ENCODE data around the gene SPDYE1. TPM values are rescaled to one million over a fixed set of nuclear protein-coding genes. Genes with fewer than 3 reads are reported as not detected.
"Not testable (repeated sequence)": the region's sequence is repeated elsewhere in the genome, so short reads cannot be mapped to it uniquely, and the experiment has no call there.

Gene SPDYE1
- total RNA-seq, 5 donors from 2014 or later (not counting 1 experiment from before 2014, with no cell fraction given): not detected

DNA sequence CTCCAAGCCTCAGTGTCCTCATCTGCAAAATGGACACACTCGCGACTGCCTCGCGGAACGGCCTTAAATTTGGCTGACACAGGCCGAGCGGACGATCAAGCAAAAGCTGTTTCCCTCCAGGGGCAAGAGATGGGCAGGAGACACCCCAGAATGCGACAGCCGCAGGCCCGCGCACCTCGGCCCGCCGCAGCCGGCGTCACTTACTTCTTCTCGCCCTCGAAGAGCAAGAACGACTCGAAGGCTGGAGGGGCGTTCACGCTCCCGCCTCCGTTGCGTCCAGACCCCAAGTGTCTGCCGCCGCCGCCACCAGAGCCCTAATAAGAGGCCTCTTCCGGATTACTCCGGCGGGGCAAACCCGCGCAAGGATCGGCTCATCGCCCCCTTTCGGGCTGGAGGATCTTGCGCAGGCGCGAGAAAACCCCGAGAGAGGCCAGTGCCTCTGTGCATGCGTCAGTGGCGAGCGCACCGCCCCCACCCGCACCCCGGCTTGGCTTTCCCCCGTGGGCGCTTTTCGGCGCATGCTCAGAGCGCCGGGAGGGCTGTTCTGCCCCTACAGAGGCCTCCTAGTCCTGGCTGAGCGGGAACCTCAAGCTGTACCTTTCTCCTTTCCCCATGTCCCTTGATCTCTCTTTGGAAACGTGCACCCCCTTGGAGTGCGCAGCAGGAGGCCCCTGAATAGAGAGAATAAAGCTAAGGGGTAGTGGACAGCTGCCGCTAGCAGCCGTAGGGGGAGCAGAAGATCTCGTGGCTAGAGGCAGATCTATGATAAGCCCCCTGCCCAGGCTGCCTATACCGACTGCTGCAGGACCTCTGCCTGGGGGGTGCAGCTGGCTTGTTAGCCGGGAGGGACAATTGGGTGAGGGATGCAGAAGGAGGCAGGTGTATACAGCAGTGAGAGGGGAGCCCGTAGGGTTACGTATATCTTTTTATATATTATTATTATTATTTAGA is 21.4 kb downstream of the SPDYE1 start:
- H3K27ac Mint-ChIP-seq: peak overlapping the region; percentile 78 to 89
- CTCF ChIA-PET: interaction anchor here (0.6 to 1.9 kb wide), 6 partner anchors 26 to 840 kb away, joined by 3 to 5 read pairs (median 4); no protein-coding TSS in a partner anchor
- ATAC-seq (replicated peaks in 1 of 4): peak; percentile 91 to 98 (median 97)
- H3K4me3 ChIP-seq (ENCODE audit: control insufficient read depth in 1 of 2, extremely low read depth in 1 of 2, low read length in 1 of 2): peak overlapping the region; percentile 76 to 80
- H3K27me3 ChIP-seq (replicated peaks in 1 of 2; ENCODE audit: control insufficient read depth in 2 of 2, extremely low read depth in 1 of 2, insufficient read depth in 2 of 2, low read length in 1 of 2); H3K9me3 ChIP-seq; H3K9me3 Mint-ChIP-seq; H3K36me3 Mint-ChIP-seq; H3K36me3 ChIP-seq (ENCODE audit: control insufficient read depth in 2 of 2, extremely low read depth in 1 of 2, insufficient read depth in 1 of 2, low read length in 1 of 2); H3K27me3 Mint-ChIP-seq: not testable (repeated sequence)
- peak; percentile 97 to 100 (median 99) for DNase-seq
- 0% methylated on average over 48 of the region's 63 CpGs for WGBS (ENCODE audit: insufficient coverage)
- POLR2A ChIA-PET: interaction anchor here (0.6 to 0.7 kb wide), 6 partner anchors 10 to 1749 kb away, joined by 3 to 5 read pairs (median 4); partner anchors contain the start of gene DBNL (in 1 of the 2)
- H3K4me1 ChIP-seq (ENCODE audit: control insufficient read depth in 1 of 2, extremely low read depth in 1 of 2, insufficient read depth in 2 of 2, low read length in 2 of 2): peaks cover 2 to 21% of the 10 kb centered on the region in 2 experiments
- H3K4me1 Mint-ChIP-seq: peaks cover 13 to 23% (median 21%) of the 10 kb centered on the region in 3 donors
- peak overlapping the region; percentile 85 to 91 (median 88) for H3K4me3 Mint-ChIP-seq
- H3K27ac ChIP-seq (ENCODE audit: low read length): peak overlapping the region; percentile 75

DNA sequence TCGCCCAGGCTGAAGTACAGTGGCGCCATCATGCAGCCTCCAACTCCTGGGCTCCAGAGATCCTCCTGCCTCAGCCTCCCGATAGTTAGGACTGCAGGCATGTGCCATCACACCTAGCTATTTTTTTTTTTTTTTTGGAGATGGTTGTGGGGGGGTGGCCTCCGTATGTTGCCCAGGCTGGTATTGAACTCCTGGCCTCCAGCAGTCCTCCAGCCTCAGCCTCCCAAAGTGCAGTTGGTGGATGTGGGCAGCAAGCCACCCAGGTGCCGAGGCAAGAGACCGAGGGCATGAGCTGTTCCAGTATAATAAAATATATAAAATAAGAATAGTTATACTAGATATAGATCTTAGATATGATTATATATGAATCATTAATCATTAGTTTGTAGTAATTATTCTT is 22.1 kb downstream of the SPDYE1 start:
- Histone ChIP-seq H3K27ac (ENCODE audit: low read length) (peak overlapping the region; percentile 75), H3K4me1 (ENCODE audit: control insufficient read depth in 1 of 2, extremely low read depth in 1 of 2, insufficient read depth in 2 of 2, low read length in 2 of 2) (peaks cover 2 to 21% of the 10 kb centered on the region in 2 experiments)
- H3K27ac Mint-ChIP-seq; DNase-seq; H3K9me3 ChIP-seq; ATAC-seq (replicated peaks in 1 of 4); H3K36me3 ChIP-seq (ENCODE audit: control insufficient read depth in 2 of 2, extremely low read depth in 1 of 2, insufficient read depth in 1 of 2, low read length in 1 of 2); H3K9me3 Mint-ChIP-seq; H3K4me3 ChIP-seq (ENCODE audit: control insufficient read depth in 1 of 2, extremely low read depth in 1 of 2, low read length in 1 of 2); H3K27me3 Mint-ChIP-seq; H3K4me3 Mint-ChIP-seq; H3K27me3 ChIP-seq (replicated peaks in 1 of 2; ENCODE audit: control insufficient read depth in 2 of 2, extremely low read depth in 1 of 2, insufficient read depth in 2 of 2, low read length in 1 of 2); H3K36me3 Mint-ChIP-seq: not testable (repeated sequence)
- CTCF ChIA-PET: interaction anchor here (0.6 to 1.9 kb wide), 7 partner anchors 25 to 839 kb away, joined by 3 to 5 read pairs (median 4); no protein-coding TSS in a partner anchor
- no CpG with 5 or more reads among the region's 6 CpGs for WGBS (ENCODE audit: insufficient coverage)
- POLR2A ChIA-PET: interaction anchor here (0.6 to 0.7 kb wide), 6 partner anchors 10 to 1748 kb away, joined by 3 to 5 read pairs (median 4); partner anchors contain the start of gene DBNL (in 1 of the 2)
- peaks cover 13 to 23% (median 21%) of the 10 kb centered on the region in 3 donors for H3K4me1 Mint-ChIP-seq

DNA sequence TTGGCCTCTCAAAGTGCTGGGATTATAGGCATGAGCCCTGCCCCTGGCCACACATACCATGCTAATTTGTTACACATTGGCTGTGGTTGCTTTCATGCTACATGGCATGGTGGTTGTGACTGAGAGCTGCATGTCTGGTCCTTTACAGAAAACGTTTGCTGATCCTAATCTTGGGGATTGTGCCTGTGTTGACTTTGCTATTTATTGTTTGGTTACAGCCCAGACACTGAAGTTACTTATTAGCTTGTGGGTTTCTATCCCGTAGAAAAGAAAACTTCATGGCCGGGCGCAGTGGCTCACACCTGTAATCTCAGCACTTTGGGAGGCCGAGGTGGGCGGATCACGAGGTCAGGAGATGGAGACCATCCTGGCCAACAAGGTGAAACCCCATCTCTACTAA is 24.4 kb downstream of the SPDYE1 start:
- ChIA-PET POLR2A (interaction anchor here in 1 of 2 donors (0.6 kb wide), 1 partner anchor 17 kb away, joined by 4 read pairs; no protein-coding TSS in a partner anchor), CTCF (interaction anchor here in 1 of 2 donors (0.6 kb wide), 1 partner anchor 60 kb away, joined by 5 read pairs; no protein-coding TSS in a partner anchor)
- not testable (repeated sequence) for ATAC-seq (replicated peaks in 1 of 4); H3K27ac Mint-ChIP-seq; H3K27me3 Mint-ChIP-seq; H3K9me3 ChIP-seq; H3K4me3 ChIP-seq (ENCODE audit: control insufficient read depth in 1 of 2, extremely low read depth in 1 of 2, low read length in 1 of 2); H3K4me3 Mint-ChIP-seq; H3K36me3 Mint-ChIP-seq; H3K9me3 Mint-ChIP-seq; H3K27ac ChIP-seq (ENCODE audit: low read length); DNase-seq; H3K27me3 ChIP-seq (replicated peaks in 1 of 2; ENCODE audit: control insufficient read depth in 2 of 2, extremely low read depth in 1 of 2, insufficient read depth in 2 of 2, low read length in 1 of 2); H3K36me3 ChIP-seq (ENCODE audit: control insufficient read depth in 2 of 2, extremely low read depth in 1 of 2, insufficient read depth in 1 of 2, low read length in 1 of 2)
- H3K4me1 ChIP-seq (ENCODE audit: control insufficient read depth in 1 of 2, extremely low read depth in 1 of 2, insufficient read depth in 2 of 2, low read length in 2 of 2): peaks cover 2 to 19% of the 10 kb centered on the region in 2 experiments
- H3K4me1 Mint-ChIP-seq: peaks cover 13 to 21% (median 19%) of the 10 kb centered on the region in 3 donors
- WGBS (ENCODE audit: insufficient coverage): 100% methylated on average over 1 of the region's 7 CpGs

DNA sequence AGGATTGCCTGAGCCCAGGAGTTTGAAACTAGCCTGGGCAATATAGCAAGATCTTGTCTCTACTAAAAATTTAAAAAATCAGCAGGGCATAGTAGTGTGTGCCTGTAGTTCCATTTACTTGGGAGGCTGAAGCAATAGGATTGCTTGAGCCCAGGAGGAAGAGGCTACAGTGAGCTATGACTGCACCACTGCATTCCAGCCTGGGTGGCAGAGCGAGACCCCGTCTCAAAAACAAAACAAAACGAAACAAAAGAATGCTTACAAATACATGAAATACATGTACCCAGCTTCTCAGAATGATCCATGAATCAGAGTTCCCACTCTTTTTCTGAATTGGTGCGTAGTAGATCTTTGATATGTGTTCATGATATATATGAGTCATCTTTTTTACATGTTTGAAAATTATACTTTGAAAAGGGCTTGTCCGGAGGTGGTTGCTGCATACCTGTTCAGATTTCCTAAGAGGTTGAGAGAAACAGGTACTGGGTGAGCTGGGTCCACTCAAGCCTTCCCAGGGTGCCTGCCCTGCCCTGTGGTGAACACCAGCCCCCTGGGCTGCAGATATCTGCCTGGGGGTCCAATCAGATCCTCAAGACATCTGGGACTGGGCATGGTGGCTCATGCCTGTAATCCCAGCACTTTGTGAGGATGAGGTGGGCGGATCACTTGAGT is 25.2 kb downstream of the SPDYE1 start:
- Mint-ChIP-seq H3K4me1 (peaks cover 13 to 17% (median 15%) of the 10 kb centered on the region in 3 donors), H3K27ac (peak overlapping the region in 1 of 2 donors; percentile 25)
- CTCF ChIA-PET: interaction anchor here (0.6 kb wide), 2 partner anchors 59 to 452 kb away, joined by 3 to 5 read pairs; no protein-coding TSS in a partner anchor
- H3K36me3 Mint-ChIP-seq; ATAC-seq (replicated peaks in 1 of 4); H3K9me3 ChIP-seq; H3K27me3 Mint-ChIP-seq; H3K27ac ChIP-seq (ENCODE audit: low read length); POLR2A ChIA-PET; H3K9me3 Mint-ChIP-seq; H3K36me3 ChIP-seq (ENCODE audit: control insufficient read depth in 2 of 2, extremely low read depth in 1 of 2, insufficient read depth in 1 of 2, low read length in 1 of 2); DNase-seq; H3K4me3 Mint-ChIP-seq; H3K4me3 ChIP-seq (ENCODE audit: control insufficient read depth in 1 of 2, extremely low read depth in 1 of 2, low read length in 1 of 2); H3K27me3 ChIP-seq (replicated peaks in 1 of 2; ENCODE audit: control insufficient read depth in 2 of 2, extremely low read depth in 1 of 2, insufficient read depth in 2 of 2, low read length in 1 of 2): not testable (repeated sequence)
- H3K4me1 ChIP-seq (ENCODE audit: control insufficient read depth in 1 of 2, extremely low read depth in 1 of 2, insufficient read depth in 2 of 2, low read length in 2 of 2): peaks cover 2 to 14% of the 10 kb centered on the region in 2 experiments
- no CpG with 5 or more reads among the region's 6 CpGs for WGBS (ENCODE audit: insufficient coverage)

DNA sequence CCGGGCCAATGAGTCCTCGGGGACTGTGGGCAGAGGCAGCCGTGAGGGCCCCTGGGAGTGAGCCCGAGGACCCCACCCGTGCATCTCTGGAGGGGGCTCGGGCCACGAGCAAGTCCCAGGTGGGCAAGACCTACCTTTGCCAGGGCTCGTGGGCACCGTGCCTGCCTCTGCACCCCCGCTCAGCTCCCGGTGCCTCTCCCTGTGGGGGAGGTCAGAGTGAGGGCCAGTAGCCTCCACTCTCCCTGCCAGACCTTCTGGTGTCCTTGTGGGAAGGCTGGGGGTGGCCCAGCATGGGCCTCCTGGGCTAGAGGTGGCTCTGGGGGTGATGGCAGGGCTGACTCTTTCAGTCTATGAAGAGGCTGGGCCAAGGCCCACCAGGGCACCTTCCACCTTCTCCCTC is 31.7 kb downstream of the SPDYE1 start:
- H3K36me3 Mint-ChIP-seq; H3K4me3 Mint-ChIP-seq; POLR2A ChIA-PET; DNase-seq; H3K27ac ChIP-seq (ENCODE audit: low read length); H3K36me3 ChIP-seq (ENCODE audit: control insufficient read depth in 2 of 2, extremely low read depth in 1 of 2, insufficient read depth in 1 of 2, low read length in 1 of 2); H3K4me3 ChIP-seq (ENCODE audit: control insufficient read depth in 1 of 2, extremely low read depth in 1 of 2, low read length in 1 of 2); H3K27ac Mint-ChIP-seq; H3K27me3 Mint-ChIP-seq; CTCF ChIA-PET; ATAC-seq (replicated peaks in 1 of 4); H3K27me3 ChIP-seq (replicated peaks in 1 of 2; ENCODE audit: control insufficient read depth in 2 of 2, extremely low read depth in 1 of 2, insufficient read depth in 2 of 2, low read length in 1 of 2); H3K4me1 Mint-ChIP-seq; H3K9me3 ChIP-seq; H3K9me3 Mint-ChIP-seq; H3K4me1 ChIP-seq (ENCODE audit: control insufficient read depth in 1 of 2, extremely low read depth in 1 of 2, insufficient read depth in 2 of 2, low read length in 2 of 2): not testable (repeated sequence)
- WGBS (ENCODE audit: insufficient coverage): no CpG with 5 or more reads among the region's 11 CpGs

DNA sequence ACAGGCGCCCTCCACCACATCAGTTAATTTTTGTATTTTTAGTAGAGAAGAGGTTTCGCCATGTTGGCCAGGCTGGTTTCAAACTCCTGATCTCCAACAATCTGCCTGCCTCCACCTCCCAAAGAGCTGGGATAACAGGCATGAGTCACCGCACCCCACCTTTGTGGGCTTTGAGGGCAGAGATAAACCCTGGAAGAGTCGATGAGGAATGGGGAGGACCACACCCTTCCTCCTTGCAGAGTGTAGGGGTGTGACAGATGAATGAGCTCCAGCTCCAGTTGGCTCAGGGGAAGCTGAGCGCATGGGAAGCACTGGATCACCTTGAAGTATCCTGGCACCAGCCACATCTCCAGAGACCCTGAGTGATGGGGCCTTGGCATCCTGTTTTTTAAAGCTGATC is 32.3 kb downstream of the SPDYE1 start:
- H3K4me1 Mint-ChIP-seq; H3K4me3 Mint-ChIP-seq; ATAC-seq (replicated peaks in 1 of 4); H3K4me3 ChIP-seq (ENCODE audit: control insufficient read depth in 1 of 2, extremely low read depth in 1 of 2, low read length in 1 of 2); H3K27me3 ChIP-seq (replicated peaks in 1 of 2; ENCODE audit: control insufficient read depth in 2 of 2, extremely low read depth in 1 of 2, insufficient read depth in 2 of 2, low read length in 1 of 2); H3K9me3 ChIP-seq; POLR2A ChIA-PET; H3K4me1 ChIP-seq (ENCODE audit: control insufficient read depth in 1 of 2, extremely low read depth in 1 of 2, insufficient read depth in 2 of 2, low read length in 2 of 2); H3K36me3 Mint-ChIP-seq; CTCF ChIA-PET; H3K36me3 ChIP-seq (ENCODE audit: control insufficient read depth in 2 of 2, extremely low read depth in 1 of 2, insufficient read depth in 1 of 2, low read length in 1 of 2); DNase-seq; H3K27ac Mint-ChIP-seq; H3K9me3 Mint-ChIP-seq; H3K27ac ChIP-seq (ENCODE audit: low read length); H3K27me3 Mint-ChIP-seq: not testable (repeated sequence)
- no CpG with 5 or more reads among the region's 5 CpGs for WGBS (ENCODE audit: insufficient coverage)

All from T-cell (primary cell).